ENCODE data around the gene PSMF1.

GRCh38 chr20:1160496-1160895 is 42.1 kb downstream of the PSMF1 start:
- TF ChIP-seq, protein P1, sequence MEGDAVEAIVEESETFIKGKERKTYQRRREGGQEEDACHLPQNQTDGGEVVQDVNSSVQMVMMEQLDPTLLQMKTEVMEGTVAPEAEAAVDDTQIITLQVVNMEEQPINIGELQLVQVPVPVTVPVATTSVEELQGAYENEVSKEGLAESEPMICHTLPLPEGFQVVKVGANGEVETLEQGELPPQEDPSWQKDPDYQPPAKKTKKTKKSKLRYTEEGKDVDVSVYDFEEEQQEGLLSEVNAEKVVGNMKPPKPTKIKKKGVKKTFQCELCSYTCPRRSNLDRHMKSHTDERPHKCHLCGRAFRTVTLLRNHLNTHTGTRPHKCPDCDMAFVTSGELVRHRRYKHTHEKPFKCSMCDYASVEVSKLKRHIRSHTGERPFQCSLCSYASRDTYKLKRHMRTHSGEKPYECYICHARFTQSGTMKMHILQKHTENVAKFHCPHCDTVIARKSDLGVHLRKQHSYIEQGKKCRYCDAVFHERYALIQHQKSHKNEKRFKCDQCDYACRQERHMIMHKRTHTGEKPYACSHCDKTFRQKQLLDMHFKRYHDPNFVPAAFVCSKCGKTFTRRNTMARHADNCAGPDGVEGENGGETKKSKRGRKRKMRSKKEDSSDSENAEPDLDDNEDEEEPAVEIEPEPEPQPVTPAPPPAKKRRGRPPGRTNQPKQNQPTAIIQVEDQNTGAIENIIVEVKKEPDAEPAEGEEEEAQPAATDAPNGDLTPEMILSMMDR (IDR thresholded peaks at IDR 0.05; ENCODE audit: low read depth, low read length, missing input control), result no peak
- no peak for TF ChIP-seq JUND (IDR thresholded peaks at IDR 0.05)
